DMS79 treated with DMSO at 0.1 percent for 48 hours (cell line): ENCODE results near the gene CMTM7.

Experiments used
- DNase-seq: peaks from one replicate; lab custom pipeline; 2025; lab: John Stamatoyannopoulos, UW

The CMTM7 gene, protein sequence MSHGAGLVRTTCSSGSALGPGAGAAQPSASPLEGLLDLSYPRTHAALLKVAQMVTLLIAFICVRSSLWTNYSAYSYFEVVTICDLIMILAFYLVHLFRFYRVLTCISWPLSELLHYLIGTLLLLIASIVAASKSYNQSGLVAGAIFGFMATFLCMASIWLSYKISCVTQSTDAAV

DNA sequence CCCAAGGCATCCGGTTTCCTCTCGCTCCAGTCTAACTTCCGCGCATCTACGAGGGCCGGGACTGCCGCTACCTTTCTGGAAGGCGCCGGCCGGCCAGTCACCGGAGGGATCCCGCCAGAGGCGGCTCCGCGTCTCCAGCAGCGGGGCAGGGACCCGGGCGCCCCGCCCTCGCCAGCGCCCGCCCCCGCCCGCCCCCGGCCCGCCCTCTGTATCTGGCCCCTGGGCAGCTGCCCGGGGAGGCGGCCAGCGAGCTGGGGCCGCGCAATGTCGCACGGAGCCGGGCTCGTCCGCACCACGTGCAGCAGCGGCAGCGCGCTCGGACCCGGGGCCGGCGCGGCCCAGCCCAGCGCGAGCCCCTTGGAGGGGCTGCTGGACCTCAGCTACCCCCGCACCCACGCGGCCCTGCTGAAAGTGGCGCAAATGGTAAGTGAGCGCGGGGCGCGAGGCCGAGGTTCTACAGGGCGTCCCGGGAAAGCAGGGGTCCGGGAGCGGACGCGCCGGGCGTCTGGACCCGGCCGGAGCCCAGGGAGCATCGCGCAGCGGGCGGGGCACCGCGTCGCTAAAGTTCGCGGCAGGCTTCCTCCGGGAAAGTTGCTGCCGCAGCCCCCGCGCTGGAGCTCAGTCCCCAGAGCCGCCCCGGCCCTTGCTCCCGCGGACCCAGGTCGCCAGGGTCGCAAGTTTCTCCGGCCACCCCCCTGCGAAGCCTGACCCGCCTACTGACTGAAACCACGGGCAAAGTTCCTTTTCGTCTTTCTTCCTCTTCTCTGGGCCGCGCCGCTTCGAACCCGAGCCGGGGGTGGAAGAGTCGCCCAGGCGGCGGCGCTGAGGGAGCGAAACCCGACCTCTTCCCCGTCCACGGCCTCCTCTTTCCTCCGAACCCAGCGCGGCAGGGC, at the start of gene CMTM7:
TSS of gene CMTM7 (plus strand) at position 211 of the 893 bp plus-strand sequence. CDS start at position 265, 54 bp downstream.
- DNase-seq, result peak; percentile 8

DNA sequence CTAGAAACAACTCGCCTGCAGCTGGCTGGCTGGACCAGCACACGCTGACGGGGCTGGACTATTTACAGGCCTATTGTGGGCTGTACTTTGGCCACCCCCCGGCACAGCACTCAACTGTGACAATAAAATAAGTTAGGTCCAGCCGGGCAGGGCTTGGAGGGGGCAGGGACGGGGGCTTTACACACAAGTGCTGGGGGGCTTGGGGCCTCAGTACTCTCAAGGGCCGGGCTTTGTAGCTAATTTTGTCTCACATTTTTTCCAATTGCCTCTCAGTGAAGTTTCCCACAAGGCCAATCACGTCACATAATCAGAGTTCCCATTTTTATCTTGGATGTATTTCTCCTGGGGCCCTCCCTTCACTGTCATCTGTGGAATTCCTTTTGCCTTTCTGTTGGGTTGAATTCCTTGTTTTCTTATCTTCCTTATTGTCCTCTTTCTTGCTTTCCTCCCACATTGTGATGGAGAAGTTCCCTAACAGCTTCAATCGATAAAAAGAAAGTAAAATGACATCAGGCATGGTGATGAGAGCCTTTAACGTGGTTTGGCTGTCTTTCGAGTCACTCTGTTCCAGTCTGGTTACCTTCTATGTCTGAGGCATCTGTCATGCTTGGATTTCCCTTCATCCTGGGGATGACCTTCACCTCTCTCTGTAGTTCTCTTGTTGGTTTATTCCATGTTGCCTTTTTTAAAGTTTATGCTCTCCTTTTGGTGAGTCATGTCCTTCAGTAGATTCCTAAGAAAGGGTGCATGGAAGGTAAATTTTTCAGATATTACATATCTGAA, 44.1 kb upstream of the CMTM7 start:
- no peak for DNase-seq

DNA sequence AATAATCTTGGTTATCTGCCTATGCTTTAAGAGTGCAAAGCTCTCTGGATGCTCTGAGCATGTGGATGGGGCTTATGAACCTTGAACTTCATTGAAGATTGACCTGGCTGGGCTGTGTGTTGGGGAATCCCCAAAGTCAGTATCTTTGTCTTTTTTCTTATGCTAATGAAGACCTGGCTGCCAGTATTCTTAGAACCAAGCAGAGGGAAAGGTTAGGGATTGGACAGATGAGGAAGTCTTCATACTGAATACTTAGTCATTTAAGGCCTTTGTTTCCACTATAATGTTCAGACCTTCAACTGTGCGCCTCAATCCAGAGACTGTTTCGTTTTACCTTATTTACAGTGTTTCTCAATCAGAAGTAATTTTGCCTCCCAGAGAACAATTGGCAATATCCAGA, 42.5 kb upstream of the CMTM7 start:
- DNase-seq, result no peak

DNA sequence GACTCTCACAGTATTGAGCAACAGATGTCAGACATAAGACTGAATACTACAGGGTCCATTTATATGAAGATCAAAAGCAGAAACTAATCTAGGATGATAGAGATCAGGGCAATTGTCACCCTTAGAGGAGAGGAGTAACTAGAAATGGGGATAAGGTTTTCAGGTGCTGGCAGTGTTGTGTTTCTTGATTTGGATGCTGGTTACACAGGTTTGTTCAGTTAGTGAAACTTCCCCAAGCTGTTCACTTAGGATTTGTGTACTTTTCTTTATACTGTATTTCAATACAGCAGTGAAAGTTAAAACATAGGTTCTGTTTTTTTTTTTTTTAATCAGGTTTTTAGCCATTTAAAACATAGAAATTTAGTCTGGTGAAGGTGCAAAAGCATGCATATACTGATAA, 39.1 kb upstream of the CMTM7 start:
- DNase-seq, result no peak

DNA sequence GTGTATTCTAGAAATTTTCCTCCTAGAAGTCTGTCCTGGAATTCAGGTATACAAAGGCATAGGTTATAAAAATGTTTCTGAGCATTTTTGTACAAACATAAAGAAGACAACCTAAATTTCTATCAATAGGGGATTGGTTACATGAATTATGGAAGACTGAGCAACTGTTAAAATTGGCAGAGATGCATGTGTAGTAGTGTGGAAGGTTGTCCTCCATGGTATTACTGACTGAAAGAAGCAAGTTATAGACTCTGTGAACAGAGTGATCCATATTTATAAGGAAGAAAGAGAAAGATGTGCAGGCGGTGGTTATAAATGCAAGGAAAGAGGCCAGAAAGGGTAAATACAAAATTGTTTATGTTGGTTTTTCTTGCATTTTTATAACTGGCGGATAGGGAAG, 38.3 kb upstream of the CMTM7 start:
- no peak for DNase-seq

DNA sequence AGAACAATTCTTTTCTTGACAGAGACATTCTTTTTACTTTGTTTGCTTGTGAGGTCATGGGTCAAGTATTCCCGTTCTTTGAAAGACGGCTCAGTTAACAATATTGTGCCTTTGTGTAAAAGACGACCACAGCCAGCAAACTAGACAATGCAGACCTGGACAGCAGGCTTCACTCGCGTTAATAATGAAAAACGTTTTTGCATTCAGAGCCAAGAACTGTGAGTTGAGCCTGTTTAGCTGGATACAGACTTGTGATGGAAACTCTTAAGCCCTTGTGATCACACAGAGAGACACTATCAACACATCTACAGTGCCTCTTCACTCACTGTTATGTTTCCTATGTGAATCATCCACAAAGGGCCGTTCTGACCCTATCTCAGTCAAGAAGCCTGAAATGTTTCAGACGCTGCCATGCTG, 37.3 kb upstream of the CMTM7 start:
- no peak for DNase-seq

DNA sequence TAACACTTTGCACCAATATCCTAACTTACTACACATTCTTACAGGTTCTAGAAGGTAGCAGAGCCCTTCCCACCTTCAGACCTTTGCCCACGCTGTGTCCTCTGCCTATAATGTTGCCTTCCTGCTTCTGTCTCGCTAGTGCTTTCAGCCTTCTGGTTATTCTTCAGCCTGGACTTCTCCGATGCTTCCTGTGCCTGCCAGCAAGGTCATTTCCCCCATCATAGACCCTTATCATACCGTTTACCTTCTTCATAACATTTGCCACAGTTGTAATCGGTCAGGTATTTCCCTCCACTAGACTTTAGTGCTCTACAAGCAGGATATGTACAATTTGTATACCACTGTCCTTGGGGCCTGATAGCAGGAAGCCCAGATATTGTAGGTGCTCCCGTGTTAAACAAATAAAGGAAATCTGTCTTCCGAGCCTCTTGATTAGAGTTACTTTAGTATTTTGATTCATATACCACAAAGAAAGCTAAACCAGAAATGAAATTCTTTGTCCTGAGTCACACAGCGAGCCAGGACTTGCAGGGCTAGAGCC, 35.8 kb upstream of the CMTM7 start:
- no peak for DNase-seq

DNA sequence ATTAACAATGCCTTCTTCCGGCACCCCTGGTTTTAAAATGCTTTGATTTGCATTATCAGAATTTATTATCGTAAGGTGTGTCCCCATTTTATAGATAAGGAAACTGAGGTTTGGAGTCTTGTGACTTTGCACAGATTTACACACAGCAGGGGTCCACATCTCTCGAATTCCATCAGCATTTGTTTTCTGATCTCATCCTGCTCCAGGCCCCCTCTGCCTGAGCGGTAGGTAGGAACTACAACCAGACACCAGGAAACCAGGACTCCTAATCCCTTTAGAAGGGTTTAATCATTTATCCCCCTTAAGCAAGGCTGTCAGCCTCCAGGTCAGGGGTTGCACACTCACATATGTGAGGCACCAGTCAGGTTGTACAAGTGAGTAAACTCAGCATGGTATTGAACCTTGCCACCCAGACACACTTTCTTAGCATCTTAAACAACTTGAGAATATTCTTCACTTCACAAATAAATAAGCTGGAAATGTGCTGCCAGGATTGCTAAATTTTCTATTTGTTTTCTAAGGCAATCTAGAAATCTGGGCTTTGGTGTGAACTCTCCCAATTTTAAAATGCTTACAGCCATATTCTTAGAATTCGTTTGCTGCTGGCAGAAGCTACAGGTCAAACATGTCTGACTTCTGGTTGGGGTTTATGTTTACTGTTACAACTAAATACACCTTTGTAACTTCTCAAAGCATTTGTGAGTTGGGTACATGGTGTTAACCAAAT, 31.7 kb upstream of the CMTM7 start:
- DNase-seq, result no peak

DNA sequence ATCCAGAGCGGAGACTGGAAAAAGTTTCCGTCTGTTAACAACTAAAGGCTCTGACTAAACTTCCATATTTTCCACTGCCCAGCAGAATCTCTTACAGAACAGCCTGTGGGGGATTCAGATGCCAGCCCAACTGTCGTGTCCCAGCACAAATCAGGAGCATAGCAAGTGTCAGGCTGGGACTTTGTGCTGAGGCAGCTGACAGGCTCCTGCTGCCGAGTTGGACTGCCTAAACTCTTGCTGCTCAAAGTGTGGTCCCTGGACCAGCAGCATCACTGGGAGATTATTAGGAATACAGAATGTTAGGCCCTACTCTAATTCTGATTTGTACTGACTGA, 31.2 kb upstream of the CMTM7 start:
- no peak for DNase-seq

DNA sequence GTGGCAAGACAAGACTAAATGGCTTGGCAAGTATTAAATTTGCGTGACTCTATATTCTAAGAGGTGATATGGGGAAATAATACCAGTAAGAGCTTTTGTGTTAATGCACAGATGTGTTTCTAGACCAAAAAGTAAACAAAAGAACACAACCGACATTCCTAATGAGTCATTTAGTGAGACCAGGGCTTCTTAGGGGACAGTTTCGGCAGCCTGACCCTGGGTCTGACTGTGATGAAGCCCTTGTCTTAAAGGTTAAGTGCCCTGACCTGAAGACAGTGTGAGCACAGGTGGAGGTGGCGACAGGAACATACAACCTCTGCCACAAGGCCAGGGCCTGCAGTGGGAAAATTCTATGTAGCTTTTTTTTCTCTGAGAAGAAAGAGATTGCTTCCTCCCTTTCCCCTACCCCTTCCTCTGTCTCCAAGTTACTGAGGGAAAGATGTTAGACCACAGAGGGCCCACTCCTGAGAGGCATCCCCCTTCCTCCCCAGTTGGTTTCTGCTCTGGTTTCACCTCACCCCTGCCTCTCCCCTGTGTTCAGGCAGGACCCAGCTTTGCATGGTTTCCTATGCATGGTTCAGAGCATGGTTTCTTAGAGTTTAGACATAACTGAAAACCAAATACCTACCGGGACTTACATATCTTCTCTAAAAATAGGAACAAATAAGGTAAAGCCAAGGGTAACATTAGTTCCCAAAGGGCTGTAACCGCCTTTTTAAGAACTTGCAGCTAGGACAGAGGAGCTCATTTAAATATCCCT, 24.8 kb upstream of the CMTM7 start:
- no peak for DNase-seq

DNA sequence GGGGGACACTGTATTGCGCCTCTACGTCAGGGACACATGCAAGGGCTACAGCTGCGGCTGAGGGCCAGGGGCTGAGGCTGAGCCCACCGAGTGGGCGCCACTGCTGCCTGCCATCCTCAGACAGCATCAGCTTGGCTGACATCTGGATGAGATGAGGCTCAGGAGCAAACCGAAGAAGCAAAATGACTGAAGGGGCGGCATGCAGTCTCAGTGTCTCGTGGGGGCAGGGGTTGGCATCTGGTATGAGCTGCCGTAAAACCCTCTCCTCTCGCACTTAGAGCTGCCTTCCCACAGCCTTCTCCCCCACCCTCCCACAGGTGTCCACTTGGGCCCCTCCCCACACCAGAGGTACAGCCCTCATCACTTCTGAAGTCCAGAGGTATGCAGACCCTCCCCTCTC, 24.2 kb upstream of the CMTM7 start:
- DNase-seq, result no peak

DNA sequence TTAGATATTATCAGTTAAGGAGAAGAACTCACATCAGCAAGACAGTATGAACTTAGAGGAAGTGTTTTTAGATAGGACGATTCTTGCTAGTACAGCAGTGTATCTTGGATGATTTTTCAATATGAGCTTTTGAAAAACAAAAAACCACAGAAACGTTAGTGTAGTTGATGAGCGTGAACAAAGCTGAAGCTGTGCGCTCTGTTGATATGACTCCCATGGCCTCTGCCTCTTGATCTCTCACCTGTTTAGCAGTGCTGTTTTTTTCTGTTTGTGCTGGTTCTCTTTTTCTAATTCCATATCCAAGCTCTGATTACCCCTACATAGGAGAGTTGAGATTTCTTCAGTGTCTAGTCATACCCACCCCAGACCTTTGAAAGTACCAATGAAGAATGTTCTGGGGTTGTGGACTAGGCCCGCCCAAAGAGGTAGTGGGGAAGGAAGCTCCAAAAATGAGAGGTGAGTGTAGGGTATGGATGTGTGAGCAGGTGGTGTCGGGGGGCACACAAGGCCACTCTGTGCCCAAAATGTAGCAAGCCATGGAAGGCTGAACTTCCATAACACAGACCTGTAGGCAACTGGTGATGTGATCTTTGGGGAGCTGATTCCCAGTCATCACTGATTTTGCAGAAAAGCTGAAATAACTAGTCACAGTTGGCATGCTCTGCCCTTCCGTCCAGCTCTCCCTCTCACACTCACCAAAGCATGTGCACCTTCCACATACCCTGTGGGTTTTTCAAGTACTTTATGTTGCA, 20.0 kb upstream of the CMTM7 start:
- no peak for DNase-seq

DNA sequence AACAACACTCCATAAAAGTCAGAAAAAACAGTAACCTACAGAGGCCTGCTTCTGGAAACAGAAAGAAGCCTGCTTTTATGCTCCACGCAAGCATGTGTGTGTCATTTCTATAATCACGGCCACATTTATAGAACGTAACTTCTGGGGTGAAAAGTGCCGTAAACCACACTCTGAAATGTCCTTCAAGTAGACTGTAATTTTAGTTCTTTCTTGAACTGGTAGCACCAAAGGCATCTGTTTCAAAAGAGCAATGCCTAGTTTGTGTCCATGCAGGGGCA, 19.5 kb upstream of the CMTM7 start:
- DNase-seq, result no peak

DNA sequence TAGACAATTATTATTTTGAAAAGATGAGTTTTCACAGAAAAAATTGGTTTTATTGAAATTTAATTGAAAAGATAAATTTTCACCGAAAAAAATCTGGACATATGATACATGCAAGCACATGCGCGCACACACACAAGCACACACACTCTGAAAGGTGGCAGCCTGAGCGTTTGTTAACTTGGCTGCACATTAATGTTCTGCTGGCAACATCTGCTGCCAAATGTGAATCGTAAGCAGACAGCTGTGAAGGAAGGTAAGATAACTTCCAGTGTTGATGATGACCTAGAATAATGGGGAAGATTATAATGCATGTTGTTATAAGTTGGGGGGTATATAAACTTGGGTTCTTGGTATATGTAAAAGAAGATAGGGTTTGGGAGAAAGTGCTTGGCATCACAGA, 18.4 kb upstream of the CMTM7 start:
- no peak for DNase-seq

DNA sequence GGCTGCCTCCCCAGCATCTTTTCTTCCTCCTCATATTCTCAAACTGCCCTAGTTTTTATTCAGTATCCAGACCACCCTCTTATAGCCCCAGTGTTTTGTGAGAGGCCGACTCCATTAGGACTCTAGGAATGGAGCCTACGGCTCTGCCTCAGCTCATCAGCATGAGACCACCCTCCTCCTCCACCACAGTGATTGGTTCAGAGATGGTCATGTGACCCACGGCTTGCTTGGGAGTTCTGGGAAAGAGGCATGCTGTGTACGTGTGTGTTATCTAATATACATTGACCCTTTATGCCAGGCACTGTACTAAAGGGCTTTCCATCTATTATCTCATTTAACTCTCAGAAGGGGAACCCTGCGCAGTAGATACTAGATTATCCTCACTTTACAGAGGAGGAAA, 17.8 kb upstream of the CMTM7 start:
- no peak for DNase-seq

DNA sequence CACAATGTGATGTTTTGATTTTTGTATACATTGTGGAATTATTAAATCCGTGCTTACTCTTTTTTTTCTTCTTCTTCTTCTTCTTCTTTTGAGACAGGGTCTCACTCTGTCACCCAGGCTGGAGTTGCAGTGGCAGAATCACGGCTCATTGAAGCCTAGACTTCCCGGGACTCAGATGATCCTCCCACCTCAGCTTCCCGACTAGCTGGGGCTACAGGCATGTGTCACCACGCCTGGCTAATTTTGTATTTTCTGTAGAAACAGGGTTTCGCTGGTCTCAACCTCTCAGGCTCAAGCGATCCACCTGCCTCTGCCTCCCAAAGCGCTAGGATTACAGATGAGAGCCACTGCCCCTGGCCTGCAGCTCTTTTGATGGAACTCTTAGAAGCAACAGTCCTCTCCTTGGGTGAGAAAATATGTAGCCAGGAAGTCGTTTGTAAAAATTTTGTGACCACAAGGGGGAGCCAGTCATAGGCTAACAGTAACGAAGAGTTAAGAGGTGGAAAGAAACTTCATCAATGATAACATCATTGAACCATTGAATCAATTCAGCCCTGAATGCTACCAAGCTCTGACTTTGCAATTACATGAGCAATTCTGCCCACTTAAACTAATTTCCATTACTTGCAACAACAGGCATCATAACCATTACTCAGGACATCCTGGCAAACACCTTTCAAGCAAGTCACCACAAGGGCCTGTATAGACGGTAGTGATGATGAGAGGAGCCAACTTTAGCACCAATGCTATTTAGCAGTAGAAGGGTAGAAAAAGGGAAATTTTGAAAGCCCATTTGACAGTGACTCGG, 16.7 kb upstream of the CMTM7 start:
- DNase-seq, result no peak

DNA sequence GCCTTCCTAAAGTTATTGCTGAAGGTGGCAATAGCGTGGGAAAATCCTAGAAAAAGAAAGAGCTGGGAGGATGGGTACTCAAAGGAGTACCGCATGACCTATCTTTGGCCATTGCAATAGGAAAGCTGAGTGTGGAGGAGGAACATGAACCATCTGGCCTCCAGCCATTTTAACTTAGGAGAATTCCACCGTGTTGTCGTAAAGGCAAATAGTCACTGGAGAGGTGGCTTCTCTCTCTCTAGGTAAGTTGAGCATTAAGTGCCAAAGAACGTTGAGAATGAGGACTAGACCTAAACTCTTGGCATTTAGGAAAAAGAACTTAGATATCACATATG, 16.1 kb upstream of the CMTM7 start:
- DNase-seq, result no peak

DNA sequence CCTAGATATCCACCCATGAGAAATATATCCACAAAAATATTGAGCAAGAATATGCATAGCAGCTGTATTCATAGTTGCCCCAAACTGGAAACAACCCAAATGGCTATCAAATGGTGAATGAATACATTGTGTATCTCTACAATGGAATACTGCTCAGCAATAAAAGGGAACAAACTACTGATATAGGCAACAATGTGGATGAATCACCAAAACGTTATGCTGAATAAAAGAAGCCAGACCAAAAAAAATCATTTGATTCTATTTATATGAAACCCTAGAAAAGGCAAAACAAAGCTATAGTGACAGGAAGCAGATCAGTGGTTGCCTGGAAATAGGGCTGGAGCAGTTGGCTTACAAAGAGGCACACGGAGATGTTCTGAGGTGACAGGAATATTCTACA, 15.5 kb upstream of the CMTM7 start:
- no peak for DNase-seq

DNA sequence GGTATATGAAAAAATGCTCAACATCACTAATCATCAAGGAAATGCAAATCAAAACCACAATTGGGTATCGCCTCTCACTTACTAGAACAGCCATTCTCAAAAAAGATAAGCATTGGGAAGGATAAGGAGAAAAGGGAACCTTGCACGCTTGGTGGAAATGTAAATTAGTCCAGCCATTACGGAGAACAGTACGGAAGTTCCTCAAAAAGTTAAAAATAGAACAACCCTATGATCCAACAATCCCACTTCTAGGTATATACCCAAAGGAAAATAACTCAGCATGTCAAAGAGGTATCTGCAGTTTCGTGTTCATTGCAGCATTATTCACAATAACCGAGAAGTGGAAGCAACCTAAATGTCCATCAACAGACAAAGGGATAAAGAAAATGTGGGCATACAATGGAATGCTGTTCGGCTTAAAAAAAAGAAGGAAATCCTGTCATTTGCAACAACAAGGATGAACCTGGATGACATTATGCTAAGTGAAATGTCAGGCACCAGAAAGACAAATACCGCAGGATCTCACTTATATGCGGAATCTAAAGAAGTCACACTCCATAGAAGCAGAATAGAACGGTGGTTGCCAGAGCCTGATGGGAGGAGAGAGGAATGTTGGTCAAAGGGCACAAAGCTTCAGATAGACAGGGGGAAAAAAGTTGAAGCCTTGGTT, 11.7 kb upstream of the CMTM7 start:
- no peak for DNase-seq

DNA sequence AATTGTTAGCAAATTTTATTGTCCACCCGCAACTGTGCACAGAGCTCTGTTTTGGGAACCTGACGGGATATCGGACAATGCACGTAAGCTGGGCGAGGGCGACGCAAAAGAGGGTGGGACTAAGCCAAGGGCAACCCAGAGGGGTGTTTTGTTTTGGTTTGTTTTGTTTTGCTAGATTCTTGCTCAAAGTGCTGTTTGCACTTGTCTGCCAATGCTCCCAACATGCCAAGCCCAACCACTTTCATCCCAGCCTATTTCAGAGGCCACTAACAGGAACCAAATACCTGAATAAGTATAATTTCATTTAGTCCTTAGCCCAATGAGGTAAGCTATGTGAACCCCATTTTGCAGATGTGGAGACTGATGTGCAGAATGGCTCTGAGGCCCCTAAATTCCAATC, 9.7 kb upstream of the CMTM7 start:
- no peak for DNase-seq
